Measurements from ENCODE around the gene FRMD8. TPM values are rescaled to one million over a fixed set of nuclear protein-coding genes. Genes with fewer than 3 reads are reported as not detected.

The FRMD8 gene
- total and polyA plus RNA-seq, 2 of the 4 experiments (the other 2 are of a cell fraction), result 11.3 to 19.8 TPM

DNA sequence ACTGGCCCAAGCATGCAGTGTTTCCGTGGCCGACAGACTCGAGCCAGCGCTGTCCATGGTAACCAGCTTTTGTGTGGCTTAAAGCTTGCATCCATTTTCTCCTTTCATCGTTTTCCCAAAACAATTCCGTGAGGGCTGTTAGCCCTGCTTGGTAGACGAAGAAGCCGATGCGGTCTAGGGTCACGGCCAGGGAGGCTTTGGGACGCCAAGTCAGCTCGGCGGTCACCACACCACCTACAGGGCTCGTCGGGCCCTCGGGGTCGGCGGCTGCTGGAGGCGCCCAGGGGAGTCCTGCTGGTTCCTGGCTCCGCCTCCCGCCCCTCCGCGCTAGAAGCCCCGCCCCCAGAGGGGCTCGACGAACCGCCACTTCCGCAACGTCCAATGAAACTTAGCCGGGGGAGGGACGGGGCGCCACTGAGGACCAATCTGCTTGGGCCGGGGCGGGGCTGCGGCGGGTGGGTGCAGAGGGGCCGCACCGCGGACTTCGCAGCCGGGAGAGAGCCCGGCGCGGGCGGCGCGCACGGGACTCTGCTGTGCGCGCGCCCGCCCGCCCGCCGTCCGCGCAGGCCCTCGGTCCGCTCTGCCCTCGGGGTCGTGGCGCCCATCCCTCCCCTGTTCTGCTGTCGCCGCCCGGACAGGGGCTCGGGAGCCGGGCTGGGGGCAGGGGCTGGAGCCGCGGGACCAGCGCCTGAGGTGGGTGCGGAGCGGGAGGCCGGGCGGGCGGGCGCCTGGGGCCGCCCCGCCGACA, 32.0 kb upstream of the FRMD8 start, which contains the start of gene TIGD3 (continued):
- no peak for TF ChIP-seq RCOR1 (IDR thresholded peaks at IDR 0.05; ENCODE audit: insufficient replicate concordance, low read length)

DNA sequence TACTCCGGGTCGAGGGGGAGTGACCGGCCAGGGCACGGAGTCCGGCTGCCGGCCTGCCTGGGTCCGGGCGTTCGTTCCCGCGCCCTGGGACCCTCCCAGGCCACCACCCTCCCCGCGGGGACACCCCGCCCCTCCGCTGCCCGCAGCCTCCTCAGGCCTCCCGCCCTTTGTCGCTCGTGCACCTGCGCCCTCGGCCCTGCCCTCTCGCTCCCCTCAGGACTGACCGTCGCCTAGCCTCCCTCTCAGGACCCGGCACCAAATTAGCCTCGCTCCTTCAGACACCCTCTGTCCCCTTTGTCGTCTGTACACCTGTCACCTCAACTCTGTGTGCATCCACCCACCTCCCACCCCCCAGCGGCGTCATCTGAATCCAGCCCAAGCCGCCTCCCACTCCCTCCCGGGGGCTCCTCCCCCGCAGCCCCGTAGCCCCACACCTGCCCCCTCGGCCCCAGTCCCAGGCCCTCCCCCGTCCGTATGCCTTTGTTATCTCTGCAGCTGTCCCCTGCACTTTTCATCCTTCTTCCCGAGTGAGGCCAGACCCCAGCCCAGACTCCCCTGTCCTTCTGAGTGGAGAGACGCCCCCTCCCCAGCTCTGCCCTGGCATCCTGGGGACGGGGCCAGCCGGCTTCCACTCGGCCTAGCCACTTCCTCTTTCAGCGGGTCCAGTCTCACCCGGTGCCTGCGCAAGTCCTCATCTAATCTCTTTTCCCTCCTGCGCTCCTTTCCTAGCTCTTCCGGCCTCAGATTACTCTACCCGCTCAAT, 31.2 kb upstream of the FRMD8 start:
- Histone ChIP-seq H3K18ac (ENCODE audit: low read depth, low read length) (no peak overlapping the region), H2BK120ac (ENCODE audit: low read depth, low read length) (no peak overlapping the region), H3K4me2 (ENCODE audit: low read depth, low read length) (peak overlapping the region; percentile 98), H3K9me1 (ENCODE audit: insufficient read depth, low read length) (peaks cover 9% of the 10 kb centered on the region; the same call in 1 of the 2 replicates), H4K20me1 (ENCODE audit: insufficient read depth, low read length) (peaks cover 15% of the 10 kb centered on the region), H3K27me3 (ENCODE audit: control insufficient read depth, insufficient read depth, low read length) (peaks cover 22% of the 10 kb centered on the region), H3K27ac (ENCODE audit: insufficient read depth, low read length) (no peak overlapping the region), H3K9ac (ENCODE audit: low read depth, low read length) (0 out of 2 replicates have a peak overlapping the region, but pooled peaks have one; percentile 40), H3K4me3 (ENCODE audit: insufficient read depth, low read depth, low read length) (peak overlapping the region; percentile 72), H3K4me1 (ENCODE audit: control insufficient read depth, insufficient read depth, low read length) (peaks cover 8% of the 10 kb centered on the region), H3K56ac (ENCODE audit: extremely low read depth, insufficient read depth, low read length) (no peak overlapping the region), H2BK15ac (ENCODE audit: low read depth, low read length) (no peak overlapping the region), H2AK9ac (replicated peaks; ENCODE audit: low read depth, low read length, poor library complexity) (peak overlapping the region; percentile 81), H4K8ac (ENCODE audit: low read depth in 2 of 2, low read length in 2 of 2) (no peak overlapping the region), H3K36me3 (ENCODE audit: control insufficient read depth, insufficient read depth, low read length) (peaks cover 19% of the 10 kb centered on the region), H2BK20ac (ENCODE audit: low read depth, low read length) (no peak overlapping the region), H2AK5ac (ENCODE audit: low read depth, low read length) (no peak overlapping the region), H3K23ac (ENCODE audit: low read depth, low read length) (no peak overlapping the region), H2BK5ac (ENCODE audit: low read depth, low read length, poor library complexity, severe bottlenecking) (no peak overlapping the region), H3K9me3 (ENCODE audit: control insufficient read depth, insufficient read depth, low read length) (no peaks in the 10 kb centered on the region), H3K14ac (replicated peaks; ENCODE audit: low read depth, low read length) (no peak overlapping the region), H3K79me1 (ENCODE audit: low read depth in 1 of 2, low read length in 2 of 2) (0 out of 4 replicates have a peak, but pooled peaks cover 0 to 4% of the 10 kb centered on the region in 2 experiments), H3K4ac (ENCODE audit: low read depth, low read length) (no peak overlapping the region), H2AFZ (replicated peaks; ENCODE audit: low read length, poor library complexity) (peak overlapping the region; percentile 92), H4K91ac (ENCODE audit: insufficient read depth, low read depth, low read length) (no peak overlapping the region), H4K5ac (ENCODE audit: low read depth, low read length) (no peak overlapping the region)
- no TSS peak for BruUV-seq (replicated peaks)
- no peak for ATAC-seq (ENCODE audit: low read depth)
- in situ Hi-C loops (cut with MboI; ENCODE audit: low sequenced_read_pairs) (no loop called here), intact Hi-C loops (cut with micrococcal nuclease) (no loop called here), dilution Hi-C loops (cut with HindIII; ENCODE audit: low sequenced_read_pairs, unreplicated experiment) (no loop called here)
- CTCF ChIA-PET, result no interaction called here
- DNase-seq, result no peak
- POLR2A ChIA-PET (ENCODE audit: unreplicated experiment), result interaction anchor here (2.8 kb wide), 1 partner anchor 144 kb away, joined by 10 read pairs; the partner anchor contains the start of gene MALAT1
- no peak for TF ChIP-seq CHD1 (IDR thresholded peaks at IDR 0.05; ENCODE audit: low read depth, low read length)
- no peak for TF ChIP-seq MXI1 (IDR thresholded peaks at IDR 0.05; ENCODE audit: borderline replicate concordance, low read depth, low read length)
- WGBS, 2 experiments (ENCODE audit: extremely low coverage in 2 of 2, insufficient read length in 1 of 2), result 1% methylated on average over 34 of the region's 47 CpGs; no CpG with 5 or more reads in 1 of the 2 experiments

Data from IMR-90 (cell line).